Testis (tissue), 3 donors: ENCODE data around the gene ZNF879. TPM values are rescaled to one million over a fixed set of nuclear protein-coding genes. Genes with fewer than 3 reads are reported as not detected.
A peak's percentile ranks its signal among the peaks of the same experiment; 100 is the strongest.

ENCODE experiments used
- DNase-seq: peaks from one replicate; pipeline ENCODE4 v3.0.0-alpha.2; 2019
- H3K27ac ChIP-seq, 2 donors: fragments of 200-600 bp; sonication (generic); one replicate each; pipeline ENCODE4 v1.5.1; 2019
- H3K27me3 ChIP-seq: fragments of 200-600 bp; sonication (generic); one replicate; pipeline ENCODE4 v1.5.1; 2019
- H3K36me3 ChIP-seq: fragments of 200-600 bp; sonication (generic); one replicate; pipeline ENCODE4 v1.5.1; 2017; ENCODE audit warnings: low read depth; ENCODE audit errors: missing control alignments
- H3K4me1 ChIP-seq: fragments of 200-600 bp; sonication (generic); one replicate; pipeline ENCODE4 v1.5.1; 2019
- H3K4me3 ChIP-seq, 2 donors: fragments of 200-600 bp; sonication (generic); one replicate each; pipeline ENCODE4 v1.5.1; 2017 to 2019
- H3K9me3 ChIP-seq: fragments of 200-600 bp; sonication (generic); one replicate; pipeline ENCODE4 v1.5.1; 2017
- POLR2A ChIP-seq: fragments of 450-650 bp; IDR thresholded peaks from one replicate; pipeline ENCODE4 v1.6.1; 2017; ENCODE audit warnings: antibody characterized with exemption, mild to moderate bottlenecking, moderate library complexity
- WGBS, 2 donors: methylation state at CpG; one replicate each; pipeline ENCODE4 v1.1.5; 2018; 5-methylcytosine and 5-hydroxymethylcytosine counted together
- intact Hi-C: fragments of 100-400 bp; cut with DNase I; formaldehyde crosslinking; loops from one replicate; pipeline ENCODE4 v1.15.1; 2023; ENCODE audit warnings: low total_unique reads
- polyA plus RNA-seq: library from polyadenylated mRNA; stranded (reverse); fragments of 350-450 nt; fragmentation: Illumina TruSeq; extraction: RNeasy Lipid Tissue Mini Kit (QIAGEN cat#74804); gene quantifications from one replicate; pipeline ENCODE4 v1.2.3, GENCODE V29; 2014; ENCODE audit warnings: low read depth, low replicate concordance; ENCODE audit not compliant: insufficient read depth
- total RNA-seq, 2 donors: library from RNA; depleted of rRNA; stranded (reverse); fragments of >200 nt; gene quantifications; one replicate each; pipeline ENCODE4 v1.2.3, GENCODE V29; 2016
- TF ChIP-seq, protein P1 (sequence below), 3 experiments: fragments of 450-650 bp in 2 of 3; fragments of 200-600 bp in 1 of 3; sonication (generic) in 1 of 3; IDR thresholded peaks; one replicate each; pipeline ENCODE4 v1.5.1; 2016 to 2019; ENCODE audit warnings: antibody characterized with exemption in 3 of 3, mild to moderate bottlenecking in 2 of 3, moderate library complexity in 1 of 3

The ZNF879 gene
- total and polyA plus RNA-seq, 3 donors from 2014 or later, result 8.4 to 22.8 (median 21.8) TPM

DNA sequence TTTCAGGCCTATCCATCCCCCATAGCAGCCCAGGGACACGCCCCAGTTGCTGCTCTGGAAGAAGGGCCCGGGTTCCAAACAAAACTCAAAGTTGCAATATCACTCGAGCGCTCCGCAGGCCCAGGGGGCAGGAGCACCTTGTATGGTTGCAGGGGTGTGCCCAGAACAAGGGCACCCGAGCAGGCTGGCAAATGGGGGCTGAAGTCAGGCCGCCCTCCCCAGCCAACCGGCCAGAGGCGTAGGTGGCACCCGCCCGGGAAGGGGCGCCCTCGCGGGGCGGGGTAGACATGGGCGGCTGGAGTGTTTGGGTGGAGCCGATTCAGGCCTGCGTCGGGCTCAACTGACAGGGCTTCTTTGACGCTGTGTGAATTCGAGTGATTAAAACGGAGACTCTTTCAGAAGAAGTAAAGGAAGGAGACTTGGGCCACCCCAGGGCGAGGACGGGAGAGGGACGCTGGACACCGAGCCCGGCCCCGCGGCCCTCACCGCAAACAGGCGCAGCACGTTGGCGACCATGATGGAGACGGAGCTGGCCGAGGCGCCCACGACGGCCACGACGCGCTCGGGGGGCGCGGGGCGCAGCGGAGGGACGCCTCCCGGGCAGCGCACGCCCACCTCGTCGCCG, 29.5 kb upstream of the ZNF879 start:
- no peaks in the 10 kb centered on the region for H3K36me3 ChIP-seq
- TF ChIP-seq, protein P1, sequence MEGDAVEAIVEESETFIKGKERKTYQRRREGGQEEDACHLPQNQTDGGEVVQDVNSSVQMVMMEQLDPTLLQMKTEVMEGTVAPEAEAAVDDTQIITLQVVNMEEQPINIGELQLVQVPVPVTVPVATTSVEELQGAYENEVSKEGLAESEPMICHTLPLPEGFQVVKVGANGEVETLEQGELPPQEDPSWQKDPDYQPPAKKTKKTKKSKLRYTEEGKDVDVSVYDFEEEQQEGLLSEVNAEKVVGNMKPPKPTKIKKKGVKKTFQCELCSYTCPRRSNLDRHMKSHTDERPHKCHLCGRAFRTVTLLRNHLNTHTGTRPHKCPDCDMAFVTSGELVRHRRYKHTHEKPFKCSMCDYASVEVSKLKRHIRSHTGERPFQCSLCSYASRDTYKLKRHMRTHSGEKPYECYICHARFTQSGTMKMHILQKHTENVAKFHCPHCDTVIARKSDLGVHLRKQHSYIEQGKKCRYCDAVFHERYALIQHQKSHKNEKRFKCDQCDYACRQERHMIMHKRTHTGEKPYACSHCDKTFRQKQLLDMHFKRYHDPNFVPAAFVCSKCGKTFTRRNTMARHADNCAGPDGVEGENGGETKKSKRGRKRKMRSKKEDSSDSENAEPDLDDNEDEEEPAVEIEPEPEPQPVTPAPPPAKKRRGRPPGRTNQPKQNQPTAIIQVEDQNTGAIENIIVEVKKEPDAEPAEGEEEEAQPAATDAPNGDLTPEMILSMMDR (IDR thresholded peaks at IDR 0.05), result no peak
- TF ChIP-seq POLR2A, result no peak
- peak overlapping the region; percentile 7 to 38 for H3K4me3 ChIP-seq
- DNase-seq, result no peak
- intact Hi-C loops, result no loop called here
- no peaks in the 10 kb centered on the region for H3K9me3 ChIP-seq
- H3K27me3 ChIP-seq, result no peaks in the 10 kb centered on the region
- no peak overlapping the region for H3K27ac ChIP-seq
- H3K4me1 ChIP-seq, result no peaks in the 10 kb centered on the region
- WGBS, 2 donors, result 12 to 20% methylated on average over 27 to 44 of the region's 53 CpGs

DNA sequence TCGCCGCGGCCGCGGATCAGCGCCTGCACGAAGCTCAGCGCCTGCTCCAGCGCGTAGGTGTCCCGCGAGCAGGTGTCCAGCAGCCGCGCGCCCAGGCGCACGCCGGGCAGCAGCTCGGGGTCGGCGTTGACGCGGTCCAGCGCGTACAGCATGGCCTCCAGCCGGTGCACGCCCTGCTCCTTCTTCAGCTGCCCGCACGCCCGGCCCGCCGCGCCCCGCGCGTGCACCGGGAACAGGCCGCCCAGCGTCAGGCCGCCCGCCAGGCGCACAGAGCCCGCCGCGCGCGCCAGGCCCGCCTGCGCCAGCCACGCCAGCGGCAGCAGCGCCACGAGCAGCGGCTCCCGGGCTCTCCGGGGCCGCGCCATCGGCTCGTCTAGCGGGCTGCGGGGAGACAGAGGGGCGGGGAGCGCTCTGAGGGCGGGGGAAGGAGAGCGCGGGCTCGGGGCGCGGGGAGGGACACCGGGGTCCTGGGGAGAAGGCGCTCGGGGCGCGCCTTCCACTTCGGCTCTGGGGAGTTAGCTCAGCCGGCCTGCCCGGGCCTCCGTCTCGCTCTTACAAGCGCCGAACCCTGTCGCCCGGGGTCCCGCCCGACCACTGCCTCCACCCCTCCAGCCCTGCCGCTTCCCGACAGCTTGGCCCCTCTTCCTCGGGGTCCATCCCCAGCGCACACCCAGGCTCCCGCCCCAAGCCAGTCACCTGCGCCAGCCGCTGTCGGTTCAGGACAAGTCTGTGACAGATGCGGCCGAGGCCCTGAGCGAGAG, 28.8 kb upstream of the ZNF879 start, which contains the start of gene GRM6:
TSS of gene GRM6 (minus strand) at position 741 of the 761 bp plus-strand sequence. CDS start at position 365, 376 bp downstream.
- TF ChIP-seq, protein P1 (IDR thresholded peaks at IDR 0.05), result no peak
- TF ChIP-seq POLR2A, result no peak
- WGBS, 2 donors, result 0 to 2% methylated on average over 5 to 54 of the region's 97 CpGs
- Histone ChIP-seq H3K4me3 (peak within 1 kb of the TSS; percentile 7 to 38), H3K9me3 (no peaks in the 10 kb centered on the region), H3K4me1 (no peaks in the 10 kb centered on the region), H3K27me3 (no peaks in the 10 kb centered on the region), H3K36me3 (no peaks in the 10 kb centered on the region), H3K27ac (no peak within 1 kb of the TSS)
- intact Hi-C loops, result no loop called here
- DNase-seq, result no peak

DNA sequence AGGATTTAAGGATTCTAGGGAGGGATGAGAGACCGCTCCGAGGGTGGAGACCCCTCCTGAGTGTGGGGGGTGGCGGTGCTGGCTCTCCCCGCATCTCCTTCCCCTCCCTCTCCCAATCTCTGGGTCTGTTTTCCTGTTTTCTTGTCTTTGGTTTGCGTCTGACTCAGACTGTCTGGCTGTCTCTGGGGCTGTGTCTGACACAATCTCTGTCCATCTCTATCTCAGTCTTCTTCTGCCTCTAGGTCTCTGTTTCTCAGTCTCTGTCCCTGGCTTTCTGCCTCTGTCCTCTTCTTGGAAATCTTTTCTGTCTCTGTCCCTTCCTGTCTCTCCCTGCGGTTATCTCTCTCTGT, 28.3 kb upstream of the ZNF879 start:
- Histone ChIP-seq H3K27ac (no peak overlapping the region), H3K4me3 (peak overlapping the region in 1 of 2 donors; percentile 38), H3K36me3 (no peaks in the 10 kb centered on the region), H3K4me1 (no peaks in the 10 kb centered on the region), H3K9me3 (no peaks in the 10 kb centered on the region), H3K27me3 (no peaks in the 10 kb centered on the region)
- 1 to 3% methylated on average over 6 of the region's 6 CpGs for whole genome bisulfite sequencing, 2 donors
- TF ChIP-seq, protein P1 (IDR thresholded peaks at IDR 0.05), result no peak
- no peak for TF ChIP-seq POLR2A
- no peak for DNase-seq
- intact Hi-C loops, result no loop called here

DNA sequence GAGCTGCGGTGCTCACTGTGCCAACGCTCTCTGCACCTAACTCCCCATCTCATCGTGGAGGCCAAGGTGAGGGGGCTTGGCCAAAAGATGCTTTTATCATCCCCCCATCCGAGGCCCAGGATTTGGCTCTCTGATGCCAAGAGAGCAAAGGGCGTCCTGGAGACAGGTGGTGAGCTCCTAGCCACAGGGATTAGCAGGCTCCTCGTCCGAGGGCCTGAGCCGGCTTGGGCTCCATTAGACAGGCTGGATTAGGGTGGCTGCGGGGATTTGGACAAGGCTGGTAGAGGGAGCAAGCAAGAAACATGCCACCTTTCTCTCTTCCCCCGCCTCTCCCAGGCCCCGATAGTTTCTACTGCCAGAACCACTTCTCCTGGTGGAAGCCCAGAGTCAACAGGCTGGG, 27.4 kb upstream of the ZNF879 start:
- H3K36me3 ChIP-seq, result no peaks in the 10 kb centered on the region
- 34 to 65% methylated on average over 7 to 11 of the region's 11 CpGs for WGBS, 2 donors
- H3K4me1 ChIP-seq, result no peaks in the 10 kb centered on the region
- no peaks in the 10 kb centered on the region for H3K9me3 ChIP-seq
- intact Hi-C loops, result no loop called here
- H3K4me3 ChIP-seq, result no peak overlapping the region
- TF ChIP-seq, protein P1 (IDR thresholded peaks at IDR 0.05), result no peak
- no peak for TF ChIP-seq POLR2A
- DNase-seq, result no peak
- no peaks in the 10 kb centered on the region for H3K27me3 ChIP-seq
- H3K27ac ChIP-seq, result no peak overlapping the region
